GM21423 (cell line): ENCODE results near the gene CCDC102A.
"Not testable (repeated sequence)": the region's sequence is repeated elsewhere in the genome, so short reads cannot be mapped to it uniquely, and the experiment has no call there.

Experiments
- ATAC-seq: cut with Tn5 transposase; IDR thresholded peaks from one replicate; pipeline ENCODE4 v1.9.1; 2021; ENCODE audit warnings: mild to moderate bottlenecking, moderate library complexity; ENCODE audit not compliant: unreplicated experiment

CCDC102A gene

DNA sequence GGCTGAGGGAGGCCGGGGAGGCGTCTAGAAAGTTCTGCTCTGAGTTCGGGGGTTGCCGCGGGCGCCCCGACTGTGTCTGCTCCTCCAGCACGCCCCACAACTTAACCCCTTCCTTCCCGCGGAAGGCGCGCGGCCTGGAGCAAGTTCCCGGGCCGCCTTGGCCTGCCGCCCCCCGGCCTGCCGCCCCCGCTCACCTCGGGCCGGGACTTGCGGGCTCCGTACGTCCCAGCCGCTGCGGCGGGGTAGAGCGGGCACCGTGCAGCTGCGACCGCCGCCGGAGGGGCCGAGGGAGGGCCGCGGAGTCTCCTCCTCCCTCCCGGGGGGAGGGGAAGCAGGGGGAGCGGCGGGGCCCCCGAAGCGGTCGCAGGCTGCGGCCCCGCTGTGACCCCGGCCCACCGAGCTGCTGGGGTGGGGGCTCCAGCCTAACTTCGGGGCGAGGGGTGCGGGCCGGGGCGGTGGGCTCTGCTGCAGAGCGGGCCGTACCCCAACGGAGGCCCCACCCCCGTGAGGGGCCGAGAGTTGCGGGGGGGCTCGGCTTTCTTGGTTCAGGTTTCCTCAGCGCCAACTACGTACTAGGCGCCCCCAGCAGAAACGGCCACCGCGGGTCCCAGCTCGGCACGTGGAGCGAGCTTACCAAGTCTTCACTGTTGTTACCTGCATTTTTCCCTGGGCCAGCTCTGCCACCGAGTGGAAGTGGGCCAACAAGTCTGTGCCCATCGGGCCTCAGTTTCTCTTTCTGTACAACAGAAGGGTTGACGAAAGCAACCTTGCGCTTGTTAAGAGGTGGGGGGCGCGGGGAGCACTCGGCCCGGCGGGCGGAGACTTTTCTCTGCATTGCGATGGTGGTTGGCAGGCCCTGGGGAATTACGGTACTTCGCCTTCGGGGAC is at the start of gene CCDC102A:
CCDC102A (minus strand) TSS at position 266 of the 888 bp plus-strand sequence. CDS start 7,394 bp downstream, outside the sequence.
- peak; percentile 9 for ATAC-seq

- no peak for ATAC-seq
These were observed 48.8 kb upstream of the CCDC102A start for GRCh38 chr16:57585051-57585687.

GRCh38 chr16:57579361-57579665 is 42.9 kb upstream of the CCDC102A start:
- no peak for ATAC-seq

GRCh38 chr16:57578521-57579360 is 42.4 kb upstream of the CCDC102A start:
- no peak for ATAC-seq

- ATAC-seq = no peak
These were observed 41.4 kb upstream of the CCDC102A start for GRCh38 chr16:57577691-57578224.

- ATAC-seq = no peak
These were observed 40.8 kb upstream of the CCDC102A start for GRCh38 chr16:57577214-57577613.

DNA sequence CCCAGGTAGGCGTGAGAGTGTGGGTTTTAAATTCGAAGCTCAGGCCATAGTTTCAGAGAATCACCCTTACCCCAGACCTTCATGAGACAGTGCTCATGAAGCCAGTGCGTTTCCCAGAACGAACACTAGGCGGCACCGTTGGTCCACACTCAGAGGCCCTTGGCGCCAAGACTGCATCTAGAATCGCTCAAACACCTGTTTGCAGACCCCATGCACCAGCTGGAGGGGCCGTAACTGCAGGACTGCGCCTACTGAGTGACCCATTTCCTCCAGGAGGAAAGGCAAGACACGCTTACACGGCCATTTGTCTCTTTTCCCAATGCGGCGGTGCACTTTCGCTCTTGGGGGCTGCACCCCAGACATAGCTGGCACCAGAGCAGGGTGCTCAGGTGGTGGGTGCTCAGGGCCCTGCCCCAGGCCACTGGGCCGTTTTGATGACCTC is 40.1 kb upstream of the CCDC102A start:
- ATAC-seq = no peak

GRCh38 chr16:57575468-57576277 is 39.3 kb upstream of the CCDC102A start:
- no peak for ATAC-seq

DNA sequence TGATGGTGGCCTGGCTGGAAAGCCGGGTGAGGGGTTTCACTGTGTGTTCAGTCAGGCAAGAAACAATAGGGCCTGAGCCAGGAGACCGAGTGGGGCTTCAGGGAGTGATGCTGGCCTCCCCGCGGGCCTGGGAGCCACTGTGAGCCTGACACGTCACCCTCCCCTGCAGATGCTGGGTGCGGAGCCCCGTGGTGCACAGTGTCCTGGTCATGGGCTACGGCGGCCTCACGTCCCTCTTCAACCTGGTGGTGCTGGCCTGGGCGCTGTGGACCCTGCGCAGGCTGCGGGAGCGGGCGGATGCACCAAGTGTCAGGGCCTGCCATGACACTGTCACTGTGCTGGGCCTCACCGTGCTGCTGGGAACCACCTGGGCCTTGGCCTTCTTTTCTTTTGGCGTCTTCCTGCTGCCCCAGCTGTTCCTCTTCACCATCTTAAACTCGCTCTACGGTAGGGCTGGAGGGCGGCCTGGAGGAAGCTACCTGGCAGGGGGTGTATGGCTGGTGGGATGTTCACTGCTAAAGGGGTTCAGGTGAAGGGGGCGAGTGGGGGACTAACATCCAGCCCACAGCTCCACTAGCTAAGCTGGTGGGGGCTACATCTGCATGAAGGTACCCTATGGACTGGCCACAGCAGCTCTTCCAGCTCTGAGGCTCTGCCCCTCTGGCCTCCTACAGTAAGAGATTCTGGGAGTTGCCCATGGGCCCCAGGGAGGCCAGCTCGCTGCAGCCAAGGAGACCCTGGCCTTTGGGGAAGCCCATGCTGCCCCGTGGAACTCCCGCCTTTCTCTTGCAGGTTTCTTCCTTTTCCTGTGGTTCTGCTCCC is 38.5 kb upstream of the CCDC102A start:
- no peak for ATAC-seq

GRCh38 chr16:57574086-57574485 is 37.7 kb upstream of the CCDC102A start:
- ATAC-seq = no peak

GRCh38 chr16:57572978-57573728 is 36.8 kb upstream of the CCDC102A start:
- no peak for ATAC-seq

- ATAC-seq = no peak
These were observed 34.7 kb upstream of the CCDC102A start for GRCh38 chr16:57571098-57571497.

DNA sequence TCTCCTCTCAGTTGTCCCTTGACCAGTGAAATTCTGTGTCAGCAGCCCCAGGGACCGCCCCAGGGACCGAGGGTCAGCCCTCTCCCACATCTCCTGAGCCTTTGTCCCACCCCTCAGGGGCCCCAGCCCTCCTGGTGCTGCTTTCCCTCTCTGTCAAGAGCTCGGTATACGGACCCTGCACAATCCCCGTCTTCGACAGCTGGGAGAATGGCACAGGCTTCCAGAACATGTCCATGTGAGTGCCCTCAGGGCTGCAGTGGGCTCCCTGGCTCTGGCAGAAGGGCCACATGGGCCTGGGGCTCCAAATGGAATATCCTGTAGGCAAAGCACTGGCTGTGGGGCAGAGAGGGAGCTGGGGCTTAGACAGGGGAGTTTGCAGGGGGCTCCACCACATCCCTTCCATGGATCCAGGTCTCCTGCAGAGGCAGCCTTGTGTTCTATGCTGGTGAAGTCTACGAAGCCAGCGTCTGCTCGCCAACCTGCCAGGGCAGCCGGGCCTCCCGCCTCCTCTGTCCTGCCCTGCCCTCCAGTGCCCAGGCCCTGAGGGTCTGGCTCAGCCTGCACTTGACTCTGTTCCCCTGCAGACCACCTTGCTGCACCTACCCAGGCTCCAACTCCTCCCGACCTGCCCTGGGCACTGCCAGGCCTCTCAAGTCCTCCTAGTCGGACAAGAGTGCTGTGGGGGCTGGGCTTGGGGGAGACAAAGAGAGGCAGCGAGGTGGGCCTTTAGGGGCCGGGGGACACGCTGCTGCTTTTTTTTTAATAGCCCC is 34.1 kb upstream of the CCDC102A start:
- ATAC-seq = no peak

DNA sequence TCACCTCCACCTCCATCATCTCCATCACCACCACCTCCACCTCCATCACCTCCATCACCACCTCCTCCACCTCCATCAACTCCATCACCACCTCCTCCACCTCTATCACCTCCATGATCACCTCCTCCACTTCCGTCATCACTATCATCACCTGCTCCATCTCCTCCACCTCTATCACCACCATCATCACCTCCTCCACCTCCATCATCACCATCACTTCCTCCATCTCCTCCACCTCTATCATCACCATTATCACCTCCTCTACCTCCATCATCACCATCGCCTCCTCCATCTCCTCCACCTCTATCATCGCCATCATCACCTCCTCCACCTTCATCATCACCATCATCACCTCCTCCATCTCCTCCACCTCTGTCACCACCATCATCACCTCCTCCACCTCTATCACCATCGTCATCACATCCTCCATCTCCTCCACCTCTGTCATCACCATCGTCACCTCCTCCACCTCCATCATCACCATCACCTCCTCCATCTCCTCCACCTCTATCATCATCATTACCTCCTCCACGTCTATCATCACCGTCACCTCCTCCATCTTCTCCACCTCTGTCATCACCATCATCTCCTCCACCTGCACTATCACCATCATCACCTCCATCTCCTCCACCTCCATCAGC is 33.1 kb upstream of the CCDC102A start:
- ATAC-seq = no peak

GRCh38 chr16:57568772-57569171 is 32.4 kb upstream of the CCDC102A start:
- not testable (repeated sequence) for ATAC-seq

GRCh38 chr16:57568173-57568678 is 31.9 kb upstream of the CCDC102A start:
- no peak for ATAC-seq

GRCh38 chr16:57567691-57568090 is 31.3 kb upstream of the CCDC102A start:
- no peak for ATAC-seq
